Right ventricle myocardium inferior (tissue), 1 donor: ENCODE measurements around the gene GLIS2. TPM values are rescaled to one million over a fixed set of nuclear protein-coding genes. Genes with fewer than 3 reads are reported as not detected.

Source experiments
- ATAC-seq: fragments of 200-7000 bp; cut with Tn5 transposase; one replicate; pipeline ENCODE4 v1.9.1; 2020; ENCODE audit warnings: mild to moderate bottlenecking, moderate library complexity
- DNase-seq: peaks from one replicate; pipeline ENCODE4 v3.0.0; 2021; ENCODE audit errors: missing footprints
- intact Hi-C: fragments of 100-400 bp; cut with DNase I; formaldehyde crosslinking; loops from one replicate; pipeline ENCODE4 v1.11.0; 2022
- total RNA-seq: library from RNA; stranded (reverse); fragmentation: NEBNext Ultra II Directional; extraction: Animal tissue kit (Norgen Biotek cat#: 25700); gene quantifications from one replicate; pipeline ENCODE4 v1.2.1, GENCODE V29; 2021
- donor health status: DM: no; HTN: yes; CAD: no; lungs with severe emphysema.

GLIS2 gene
- total RNA-seq, 1 donor from 2014 or later = 16.0 TPM

GRCh38 chr16:4317532-4318450 lies 1.9 kb downstream of the GLIS2 start:
- intact Hi-C loops = no loop called here
- ATAC-seq = no peak
- peak; percentile 58 for DNase-seq

GRCh38 chr16:4318451-4318910 lies 2.6 kb downstream of the GLIS2 start:
- DNase-seq = peak; percentile 50
- no peak for ATAC-seq
- intact Hi-C loops = no loop called here

- peak; percentile 7 for DNase-seq
- intact Hi-C loops = no loop called here
- ATAC-seq = no peak
Observed at GRCh38 chr16:4318967-4319366, 3.1 kb downstream of the GLIS2 start.

- peak; percentile 70 for DNase-seq
- intact Hi-C loops = loop anchor here (10.0 kb wide), 1 partner anchor 205 kb away; the partner anchor contains the start of gene ADCY9
- no peak for ATAC-seq
Observed at GRCh38 chr16:4319454-4320421, 3.9 kb downstream of the GLIS2 start.

GRCh38 chr16:4320571-4321137 lies 4.8 kb downstream of the GLIS2 start:
- intact Hi-C loops = loop anchor here (10.0 kb wide), 1 partner anchor 206 kb away; the partner anchor contains the start of gene ADCY9
- ATAC-seq (no peak), DNase-seq (no peak)

GRCh38 chr16:4321286-4322120 lies 5.6 kb downstream of the GLIS2 start:
- no peak for ATAC-seq
- peak; percentile 53 for DNase-seq
- intact Hi-C loops = loop anchor here (10.0 kb wide), 1 partner anchor 207 kb away; the partner anchor contains the start of gene ADCY9

GRCh38 chr16:4322121-4323052 lies 6.5 kb downstream of the GLIS2 start:
- ATAC-seq (no peak), DNase-seq (no peak)
- intact Hi-C loops = loop anchor here (10.0 kb wide), 1 partner anchor 208 kb away; the partner anchor contains the start of gene ADCY9

GRCh38 chr16:4323071-4323844 lies 7.4 kb downstream of the GLIS2 start:
- no peak for ATAC-seq
- intact Hi-C loops = loop anchor here (10.0 kb wide), 1 partner anchor 208 kb away; the partner anchor contains the start of gene ADCY9
- no peak for DNase-seq

GRCh38 chr16:4323845-4324488 lies 8.1 kb downstream of the GLIS2 start:
- intact Hi-C loops = loop anchor here (10.0 kb wide), 1 partner anchor 209 kb away; the partner anchor contains the start of gene ADCY9
- DNase-seq (no peak), ATAC-seq (peak; percentile 61)

GRCh38 chr16:4324492-4325252 lies 8.8 kb downstream of the GLIS2 start:
- DNase-seq (no peak), ATAC-seq (no peak)
- intact Hi-C loops = loop anchor here (10.0 kb wide), 1 partner anchor 210 kb away; the partner anchor contains the start of gene ADCY9

- intact Hi-C loops = loop anchor here (10.0 kb wide), 1 partner anchor 211 kb away; the partner anchor contains the start of gene ADCY9
- ATAC-seq (no peak), DNase-seq (no peak)
Observed at GRCh38 chr16:4325253-4325758, 9.4 kb downstream of the GLIS2 start.

- DNase-seq = no peak
- ATAC-seq = no peak
- intact Hi-C loops = loop anchor here (1.0 to 10.0 kb wide), 3 partner anchors 19 to 213 kb away; partner anchors contain the start of genes ADCY9 and TFAP4
Observed at GRCh38 chr16:4327386-4328045, 11.6 kb downstream of the GLIS2 start.

GRCh38 chr16:4328046-4328781 lies 12.3 kb downstream of the GLIS2 start:
- ATAC-seq (peak; percentile 80), DNase-seq (peak; percentile 87)
- intact Hi-C loops = loop anchor here (1.0 to 10.0 kb wide), 3 partner anchors 19 to 213 kb away; partner anchors contain the start of genes ADCY9 and TFAP4
